Measurements from ENCODE around the gene ANAPC10.
"Not testable (repeated sequence)": the region's sequence is repeated elsewhere in the genome, so short reads cannot be mapped to it uniquely, and the experiment has no call there.

ANAPC10 gene

GRCh38 chr4:145069361-145069760 lies 28.6 kb downstream of the ANAPC10 start:
- DNase-seq = no peak

GRCh38 chr4:145066063-145066501 lies 31.9 kb downstream of the ANAPC10 start:
- no peak for DNase-seq

- no peak for DNase-seq
Observed at GRCh38 chr4:145061318-145061920, 36.6 kb downstream of the ANAPC10 start.

GRCh38 chr4:145058256-145058655 lies 39.7 kb downstream of the ANAPC10 start:
- DNase-seq = no peak

- no peak for DNase-seq
Observed at GRCh38 chr4:145056325-145057130, 41.5 kb downstream of the ANAPC10 start.

- no peak for DNase-seq
Observed at GRCh38 chr4:145055533-145056257, 42.3 kb downstream of the ANAPC10 start.

- DNase-seq = no peak
Observed at GRCh38 chr4:145049241-145049640, 48.8 kb downstream of the ANAPC10 start.

- no peak for DNase-seq
Observed at GRCh38 chr4:145048817-145049216, 49.2 kb downstream of the ANAPC10 start.

GRCh38 chr4:145047151-145047550 lies 50.8 kb downstream of the ANAPC10 start:
- no peak for DNase-seq

- no peak for DNase-seq
Observed at GRCh38 chr4:145045180-145045579, 52.8 kb downstream of the ANAPC10 start.

GRCh38 chr4:145044341-145044740 lies 53.7 kb downstream of the ANAPC10 start:
- DNase-seq = no peak

GRCh38 chr4:145043306-145043705 lies 54.7 kb downstream of the ANAPC10 start:
- DNase-seq = no peak

- no peak for DNase-seq
Observed at GRCh38 chr4:145042601-145043285, 55.3 kb downstream of the ANAPC10 start.

GRCh38 chr4:145041378-145041777 lies 56.6 kb downstream of the ANAPC10 start:
- DNase-seq = peak; percentile 18

- DNase-seq = no peak
Observed at GRCh38 chr4:145035494-145036136, 62.4 kb downstream of the ANAPC10 start.

- DNase-seq = no peak
Observed at GRCh38 chr4:145034727-145035211, 63.2 kb downstream of the ANAPC10 start.

- no peak for DNase-seq
Observed at GRCh38 chr4:145019346-145019745, 78.7 kb downstream of the ANAPC10 start.

- no peak for DNase-seq
Observed at GRCh38 chr4:145014365-145014764, 83.6 kb downstream of the ANAPC10 start.

- DNase-seq = no peak
Observed at GRCh38 chr4:145012841-145013240, 85.2 kb downstream of the ANAPC10 start.

GRCh38 chr4:145011636-145012035 lies 86.4 kb downstream of the ANAPC10 start:
- DNase-seq = no peak

- DNase-seq = not testable (repeated sequence)
Observed at GRCh38 chr4:145010315-145010714, 87.7 kb downstream of the ANAPC10 start.

GRCh38 chr4:145003675-145004074 lies 94.3 kb downstream of the ANAPC10 start:
- no peak for DNase-seq

Data from SIG-M5 (cell line).